ENCODE results near the gene RIMS3.

DNA sequence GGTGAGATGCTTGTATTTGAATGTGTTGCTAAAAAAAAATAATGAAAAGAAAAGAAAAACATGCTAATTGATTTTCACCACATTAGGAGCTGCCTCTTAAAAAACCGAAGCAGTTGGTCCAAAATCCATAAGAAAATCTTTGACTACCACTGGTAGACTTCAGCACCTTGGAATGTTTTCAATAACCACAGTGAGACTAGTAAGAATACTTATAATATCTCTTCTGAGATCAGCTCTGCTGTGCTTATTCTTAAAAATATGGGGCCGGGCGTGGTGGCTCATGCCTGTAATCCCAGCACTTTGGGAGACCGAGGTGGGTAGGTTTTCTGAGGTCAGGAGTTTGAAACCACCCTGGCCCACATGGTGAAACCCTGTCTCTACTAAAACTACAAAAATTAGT is 41.1 kb upstream of the RIMS3 start:
- TF ChIP-seq, protein P1, sequence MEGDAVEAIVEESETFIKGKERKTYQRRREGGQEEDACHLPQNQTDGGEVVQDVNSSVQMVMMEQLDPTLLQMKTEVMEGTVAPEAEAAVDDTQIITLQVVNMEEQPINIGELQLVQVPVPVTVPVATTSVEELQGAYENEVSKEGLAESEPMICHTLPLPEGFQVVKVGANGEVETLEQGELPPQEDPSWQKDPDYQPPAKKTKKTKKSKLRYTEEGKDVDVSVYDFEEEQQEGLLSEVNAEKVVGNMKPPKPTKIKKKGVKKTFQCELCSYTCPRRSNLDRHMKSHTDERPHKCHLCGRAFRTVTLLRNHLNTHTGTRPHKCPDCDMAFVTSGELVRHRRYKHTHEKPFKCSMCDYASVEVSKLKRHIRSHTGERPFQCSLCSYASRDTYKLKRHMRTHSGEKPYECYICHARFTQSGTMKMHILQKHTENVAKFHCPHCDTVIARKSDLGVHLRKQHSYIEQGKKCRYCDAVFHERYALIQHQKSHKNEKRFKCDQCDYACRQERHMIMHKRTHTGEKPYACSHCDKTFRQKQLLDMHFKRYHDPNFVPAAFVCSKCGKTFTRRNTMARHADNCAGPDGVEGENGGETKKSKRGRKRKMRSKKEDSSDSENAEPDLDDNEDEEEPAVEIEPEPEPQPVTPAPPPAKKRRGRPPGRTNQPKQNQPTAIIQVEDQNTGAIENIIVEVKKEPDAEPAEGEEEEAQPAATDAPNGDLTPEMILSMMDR (conservative IDR thresholded peaks at IDR 0.05; ENCODE audit: low read depth, low read length), result no peak
- TF ChIP-seq EZH2phosphoT487 (IDR thresholded peaks at IDR 0.05; ENCODE audit: borderline replicate concordance, low read length) (no peak), EZH2 (IDR thresholded peaks at IDR 0.05; ENCODE audit: low read length, unreplicated experiment) (no peak)
